A549 treated with DMSO at 1 μM for 4 hours (cell line): ENCODE results near the gene PACRGL. TPM values are rescaled to one million over a fixed set of nuclear protein-coding genes. Genes with fewer than 3 reads are reported as not detected.

Experiments used
- total RNA-seq: library from RNA; stranded (reverse); fragments of 200-300 nt; extraction: Qiagen RNA extraction; gene quantifications from 5 replicates; pipeline ENCODE4 v1.2.3, GENCODE V29; 2022; ENCODE audit warnings: low read depth

Gene PACRGL
- total RNA-seq: 12.5 to 16.2 TPM (median 15.8 TPM) in 5 replicates

GRCh38 chr4:20700007-20700761 lies at the start of gene PACRGL:
PACRGL (plus strand) TSS chr4:20700458; CDS start chr4:20704482, 4,024 bp downstream.

